K562 (cell line): ENCODE results near the gene AAK1. TPM values are rescaled to one million over a fixed set of nuclear protein-coding genes. Genes with fewer than 3 reads are reported as not detected.

Experiments
- CHD1 ChIP-seq: fragments of 200-600 bp; sonication (generic); IDR thresholded peaks from one replicate; pipeline ENCODE4 v1.6.1; 2012; ENCODE audit warnings: mild to moderate bottlenecking, moderate library complexity, low read length, inconsistent platforms
- CLOCK ChIP-seq: fragments of 250-450 bp; sonication (Bioruptor Pico); IDR thresholded peaks from 2 replicates; pipeline ENCODE4 v1.4.0; 2020; ENCODE audit warnings: mild to moderate bottlenecking, moderate library complexity, borderline replicate concordance
- ELF1 ChIP-seq: fragments of 200-800 bp; sonication (Bioruptor generic); IDR thresholded peaks from 2 replicates; pipeline ENCODE4 v1.6.1; 2016; ENCODE audit warnings: missing genetic modification characterization, missing compliant biosample characterization
- ETV1 ChIP-seq: fragments of 450-650 bp; conservative IDR thresholded peaks from 2 replicates; pipeline ENCODE4 v1.6.1; 2016; ENCODE audit warnings: missing genetic modification characterization, control low read depth, low read depth, missing compliant biosample characterization
- HNRNPLL ChIP-seq: fragments of 200-400 bp; formaldehyde crosslinking; IDR thresholded peaks from 2 replicates; pipeline ENCODE4 v1.6.1; 2017; ENCODE audit warnings: low read length, low read depth, mild to moderate bottlenecking; ENCODE audit not compliant: poor library complexity, severe bottlenecking
- KLF6 ChIP-seq: fragments of 250-450 bp; sonication (Bioruptor Pico); IDR thresholded peaks from 2 replicates; pipeline ENCODE4 v1.4.0; 2020; ENCODE audit warnings: mild to moderate bottlenecking, moderate library complexity, borderline replicate concordance
- MCM2 ChIP-seq: fragments of 450-650 bp; IDR thresholded peaks from 2 replicates; pipeline ENCODE4 v1.6.1; 2017; ENCODE audit warnings: low read depth, mild to moderate bottlenecking
- MCM7 ChIP-seq, 2 experiments: fragments of 450-650 bp; IDR thresholded peaks; 2 replicates each; pipeline ENCODE4 v1.6.1; 2016 to 2018
- NCOA1 ChIP-seq: fragments of 450-650 bp; IDR thresholded peaks from 2 replicates; pipeline ENCODE4 v1.6.1; 2016; ENCODE audit warnings: low read depth
- NR2F6 ChIP-seq: fragments of 450-650 bp; formaldehyde crosslinking; IDR thresholded peaks from 2 replicates; pipeline ENCODE4 v1.4.0; 2020; ENCODE audit warnings: mild to moderate bottlenecking
- RBBP5 ChIP-seq: fragments of 200-600 bp; sonication (generic); IDR thresholded peaks from 2 replicates; pipeline ENCODE4 v1.6.1; 2012; ENCODE audit warnings: borderline replicate concordance, mild to moderate bottlenecking, low read length, control low read depth, inconsistent platforms; ENCODE audit not compliant: insufficient read depth, poor library complexity, severe bottlenecking
- RHOXF2B ChIP-seq: fragments of 250-450 bp; sonication (Bioruptor Pico); conservative IDR thresholded peaks from 2 replicates; pipeline ENCODE4 v1.5.1; 2021
- SAFB2 ChIP-seq: fragments of 200-400 bp; formaldehyde crosslinking; IDR thresholded peaks from 2 replicates; pipeline ENCODE4 v1.6.1; 2018; ENCODE audit warnings: borderline replicate concordance, low read length, low read depth, moderate library complexity; ENCODE audit not compliant: severe bottlenecking
- SNRNP70 ChIP-seq: fragments of 200-400 bp; formaldehyde crosslinking; optimal IDR thresholded peaks from 2 replicates; pipeline ENCODE3; 2017; ENCODE audit warnings: low read depth, low read length
- SP1 ChIP-seq: sonication (generic); formaldehyde crosslinking; IDR thresholded peaks from 2 replicates; pipeline ENCODE4 v1.8.1; 2022; ENCODE audit warnings: mild to moderate bottlenecking, missing genetic modification reagents
- SRF ChIP-seq, 2 experiments: fragments of 250-450, 450-650 bp in 1 of 2; sonication (Bioruptor Pico) in 1 of 2; sonication (generic) in 1 of 2; formaldehyde crosslinking; IDR thresholded peaks; 2 replicates each; pipeline versions ENCODE4 v1.5.0 to v1.5.1; 2020 to 2022; ENCODE audit warnings: mild to moderate bottlenecking in 1 of 2, missing genetic modification reagents in 1 of 2
- TBP ChIP-seq: optimal IDR thresholded peaks from 2 replicates; pipeline ENCODE3; 2011; ENCODE audit warnings: low read depth, low read length, improper control_type of control experiment
- XRCC4 ChIP-seq: IDR thresholded peaks from one replicate; pipeline ENCODE4 v1.6.1; 2011; ENCODE audit not compliant: insufficient read depth, insufficient read length; ENCODE audit errors: extremely low read depth
- ZC3H11A ChIP-seq: IDR thresholded peaks from 2 replicates; pipeline ENCODE4 v1.6.1; 2012; ENCODE audit warnings: low read depth, low read length, improper control_type of control experiment
- ZFX ChIP-seq: sonication (generic); formaldehyde crosslinking; IDR thresholded peaks from 2 replicates; pipeline ENCODE4 v1.8.0; 2022; ENCODE audit warnings: mild to moderate bottlenecking, missing genetic modification reagents, moderate library complexity
- ZKSCAN1 ChIP-seq: fragments of 150-350 bp; IDR thresholded peaks from 2 replicates; pipeline ENCODE4 v1.6.1; 2016; ENCODE audit warnings: low read depth, low read length
- ZNF174 ChIP-seq: fragments of 250-450 bp; sonication (Bioruptor Pico); IDR thresholded peaks from 2 replicates; pipeline ENCODE4 v1.4.0; 2020; ENCODE audit warnings: mild to moderate bottlenecking
- ZNF445 ChIP-seq: fragments of 250-450 bp; sonication (Bioruptor Pico); IDR thresholded peaks from 2 replicates; pipeline ENCODE4 v1.4.0; 2020; ENCODE audit warnings: low read depth, mild to moderate bottlenecking, moderate library complexity
- polyA plus RNA-seq, 8 experiments: library from polyadenylated mRNA; depleted of rRNA in 4 of 8; stranded (reverse) in 5 of 8; unstranded in 3 of 8; fragments of >200 nt; fragmentation: Nextera tagmentation in 2 of 8; fragmentation: Illumina TruSeq in 1 of 8; extraction: Ambion mirVana in 2 of 8; extraction: Trizol in 1 of 8; gene quantifications; 2 replicates each; pipeline versions ENCODE4 v1.2.1 to v1.2.3, GENCODE V29; 2011 to 2014; ENCODE audit warnings: inconsistent platforms in 1 of 8, missing spikeins in 1 of 8
- total RNA-seq, 7 experiments: library from RNA; depleted of rRNA in 6 of 7; stranded (reverse); fragments of >200 nt in 6 of 7; fragmentation: Illumina TruSeq in 2 of 7; extraction: Trizol in 2 of 7; gene quantifications; 2 replicates each; pipeline versions ENCODE4 v1.2.1 to v1.2.3, GENCODE V29; 2011 to 2021; ENCODE audit warnings: low replicate concordance in 1 of 7

The AAK1 gene
- total and polyA plus RNA-seq, 9 of the 15 experiments (the other 6 are each of a cell fraction or from before 2014, with no cell fraction given) = 0.89 to 17.1 (median 6.0) TPM

DNA sequence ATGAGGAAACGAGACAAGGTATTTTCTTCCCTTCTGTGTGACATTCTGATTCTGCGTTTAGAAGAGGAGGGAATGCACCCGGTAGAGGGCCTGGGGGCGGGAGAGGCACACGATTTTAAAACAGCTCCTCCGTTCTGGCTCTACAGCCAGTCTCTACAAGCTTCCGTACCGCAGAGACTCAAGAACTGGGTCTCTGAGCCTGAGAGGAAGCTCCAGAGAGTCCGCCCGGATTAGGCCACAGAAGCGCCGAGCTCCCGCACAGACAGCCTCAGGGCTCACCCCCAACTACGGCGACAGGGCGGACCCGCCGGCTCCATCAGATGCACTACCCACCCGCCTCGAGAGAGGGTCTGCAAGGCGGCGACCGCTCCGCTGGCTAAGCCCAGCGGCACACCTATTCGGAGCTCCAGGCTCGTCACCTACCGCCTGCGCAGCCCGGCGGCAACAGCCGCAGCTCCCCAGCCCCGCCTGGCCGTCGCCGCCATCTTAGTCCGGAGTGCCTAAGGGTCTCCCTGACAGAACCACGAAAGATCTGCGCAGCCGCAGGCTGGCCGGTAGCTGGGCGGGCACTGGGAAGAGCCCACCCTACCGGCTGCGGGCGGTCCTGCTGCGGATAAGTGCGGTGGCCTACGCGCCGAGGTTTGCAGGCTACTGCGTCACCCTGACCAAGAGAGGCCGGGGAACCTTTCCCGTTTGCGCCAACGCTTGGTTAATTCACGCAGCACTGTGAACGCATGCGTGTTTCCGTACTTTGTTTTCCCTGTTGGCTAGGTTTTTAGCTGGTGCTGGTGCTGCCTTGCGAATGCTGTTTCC lies 206.4 kb downstream of the AAK1 start, which contains the start of gene NFU1 (continued):
- TF ChIP-seq SNRNP70 (no peak), RBBP5 (peak; percentile 96), ZC3H11A (peak; percentile 23), TBP (peak; percentile 87), SRF (CRISPR knock-in tag; IDR thresholded peaks at IDR 0.05) (peak in 1 of 2 experiments; percentile 38; a peak in 1 of 4 replicates), CLOCK (CRISPR knock-in tag) (no peak), XRCC4 (no peak), CHD1 (peak; percentile 85), SAFB2 (no peak), ZFX (CRISPR knock-in tag) (peak; percentile 91), MCM7 (IDR thresholded peaks at IDR 0.05) (no peak), HNRNPLL (peak; percentile 100), MCM2 (no peak), ELF1 (tag) (peak; percentile 33), KLF6 (CRISPR knock-in tag) (peak; percentile 56; the same call in 1 of the 2 replicates), SP1 (CRISPR knock-in tag) (peak; percentile 88), NR2F6 (CRISPR knock-in tag) (0 out of 2 replicates have a peak, but pooled peaks have one; percentile 5), ZKSCAN1 (0 out of 2 replicates have a peak, but pooled peaks have one; percentile 21), ETV1 (tag) (peak; percentile 28; the same call in 1 of the 2 replicates), NCOA1 (peak; percentile 60; the same call in 1 of the 2 replicates), ZNF445 (no peak), RHOXF2B (CRISPR knock-in tag) (no peak), ZNF174 (CRISPR knock-in tag) (no peak)
